ENCODE measurements around the gene C1orf159. TPM values are rescaled to one million over a fixed set of nuclear protein-coding genes. Genes with fewer than 3 reads are reported as not detected.

The C1orf159 gene
- polyA plus RNA-seq, 4 donors: 9.2 to 19.0 (median 12.6) TPM

DNA sequence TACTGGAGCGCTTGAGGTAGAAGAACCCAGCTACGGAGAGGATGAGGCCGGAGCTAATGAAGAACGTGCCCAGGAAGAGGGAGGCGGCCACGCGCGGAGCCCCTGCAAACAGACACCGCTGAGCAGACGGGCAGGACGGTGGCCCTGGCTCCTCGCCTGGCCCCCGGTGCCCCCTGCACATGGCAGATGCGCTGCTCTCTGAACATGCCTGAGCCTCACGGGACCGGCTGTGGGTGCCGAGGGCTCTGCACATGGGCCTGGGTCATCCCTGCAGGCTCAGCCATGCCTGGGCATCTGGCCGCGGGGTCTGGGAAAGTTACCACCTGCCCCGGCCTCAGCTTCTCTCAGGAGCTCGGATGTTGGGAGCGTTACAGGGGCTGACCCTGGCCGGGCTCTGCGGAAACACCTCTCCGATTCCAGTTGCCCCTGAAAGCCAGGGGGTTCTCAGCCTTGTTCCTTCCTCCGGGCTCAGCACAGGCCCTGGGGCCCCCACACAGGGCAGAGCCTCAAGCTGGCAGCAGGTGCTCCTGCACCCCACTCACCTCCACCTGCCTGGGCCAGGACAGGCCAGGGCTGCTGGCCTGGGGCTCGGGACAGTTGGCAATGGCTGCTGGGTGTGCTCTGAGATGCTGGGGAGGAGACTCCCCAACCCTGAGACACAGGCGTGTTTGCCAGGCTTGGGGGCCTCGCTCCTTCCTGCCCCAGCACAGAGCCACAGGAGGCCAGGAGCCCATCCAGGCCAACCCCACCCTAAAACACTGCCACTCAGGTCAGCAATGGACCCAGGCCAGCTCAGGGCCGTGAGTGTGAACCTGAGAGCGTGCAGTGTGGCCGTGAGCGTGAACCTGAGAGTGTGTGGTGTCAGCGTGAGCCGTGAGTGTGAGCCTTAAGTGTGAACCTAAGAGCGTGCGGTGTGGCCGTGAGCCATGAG, 29.7 kb downstream of the C1orf159 start:
- H3K4me1 ChIP-seq (ENCODE audit: control insufficient read depth in 3 of 3, insufficient read depth in 2 of 3, low read depth in 1 of 3, low read length in 2 of 3): no peaks in the 10 kb centered on the region
- H3K27me3 ChIP-seq (ENCODE audit: control insufficient read depth in 3 of 3, insufficient read depth in 3 of 3, low read length in 3 of 3): no peaks in the 10 kb centered on the region
- DNase-seq (no peak), FAIRE-seq (no peak)
- WGBS, 3 donors: 93 to 95% (median 94%) methylated on average over 38 of the region's 38 CpGs
- H3K27ac ChIP-seq (ENCODE audit: low read depth in 1 of 3, low read length in 2 of 3): no peak overlapping the region
- H3K4me3 ChIP-seq (ENCODE audit: low read depth in 1 of 3, low read length in 3 of 3): no peak overlapping the region
- no peaks in the 10 kb centered on the region for H3K9me3 ChIP-seq (ENCODE audit: control insufficient read depth in 2 of 2, insufficient read depth in 1 of 2, low read depth in 1 of 2, low read length in 1 of 2)
- peaks cover 0 to 59% (median 3%) of the 10 kb centered on the region in 3 donors for H3K36me3 ChIP-seq (ENCODE audit: control insufficient read depth in 3 of 3, insufficient read depth in 2 of 3, low read depth in 1 of 3, low read length in 3 of 3)

DNA sequence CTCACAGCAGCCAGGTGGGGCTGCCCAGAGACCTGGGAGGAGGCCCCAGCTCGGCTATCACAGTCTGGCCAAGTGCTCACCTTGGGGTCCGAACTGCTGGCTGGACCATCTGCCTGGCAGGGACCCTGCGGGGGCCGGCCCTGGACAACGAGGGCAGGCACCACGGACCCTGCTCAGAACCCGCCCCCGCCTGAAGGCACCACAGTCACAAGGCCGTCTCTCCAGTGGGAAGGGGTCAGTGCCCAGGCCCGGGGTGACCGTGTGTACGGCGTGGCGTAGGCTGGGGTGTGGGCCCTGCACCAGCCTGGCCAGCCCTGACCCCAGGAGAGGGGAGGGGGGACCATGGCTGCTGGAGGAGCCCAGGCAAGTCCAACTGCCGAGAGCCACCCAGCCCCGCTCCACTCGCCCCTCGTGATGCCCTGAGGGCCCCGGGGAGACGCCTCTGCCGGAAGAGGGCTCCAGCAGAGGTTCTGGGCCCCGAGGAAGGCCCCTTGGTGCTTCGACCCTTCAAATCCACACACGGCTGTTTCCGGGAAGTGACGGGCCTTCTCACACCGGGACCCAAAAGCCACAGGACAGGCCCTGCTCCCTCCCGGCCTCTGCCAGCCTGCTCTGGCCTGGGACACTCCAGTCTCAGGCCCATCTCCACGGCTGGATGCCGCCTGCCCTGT, 30.6 kb downstream of the C1orf159 start:
- Histone ChIP-seq H3K4me1 (ENCODE audit: control insufficient read depth in 3 of 3, insufficient read depth in 2 of 3, low read depth in 1 of 3, low read length in 2 of 3) (peaks cover 0 to 2% (median 0%) of the 10 kb centered on the region in 3 donors), H3K9me3 (ENCODE audit: control insufficient read depth in 2 of 2, insufficient read depth in 1 of 2, low read depth in 1 of 2, low read length in 1 of 2) (no peaks in the 10 kb centered on the region), H3K27me3 (ENCODE audit: control insufficient read depth in 3 of 3, insufficient read depth in 3 of 3, low read length in 3 of 3) (peaks cover 0 to under 1% (median 0%) of the 10 kb centered on the region in 3 donors), H3K4me3 (ENCODE audit: low read depth in 1 of 3, low read length in 3 of 3) (no peak overlapping the region), H3K36me3 (ENCODE audit: control insufficient read depth in 3 of 3, insufficient read depth in 2 of 3, low read depth in 1 of 3, low read length in 3 of 3) (peaks cover 0 to 51% (median 3%) of the 10 kb centered on the region in 3 donors), H3K27ac (ENCODE audit: low read depth in 1 of 3, low read length in 2 of 3) (no peak overlapping the region)
- DNase-seq (no peak), FAIRE-seq (no peak)
- 90 to 93% (median 91%) methylated on average over 23 to 30 of the region's 30 CpGs for WGBS, 3 donors

DNA sequence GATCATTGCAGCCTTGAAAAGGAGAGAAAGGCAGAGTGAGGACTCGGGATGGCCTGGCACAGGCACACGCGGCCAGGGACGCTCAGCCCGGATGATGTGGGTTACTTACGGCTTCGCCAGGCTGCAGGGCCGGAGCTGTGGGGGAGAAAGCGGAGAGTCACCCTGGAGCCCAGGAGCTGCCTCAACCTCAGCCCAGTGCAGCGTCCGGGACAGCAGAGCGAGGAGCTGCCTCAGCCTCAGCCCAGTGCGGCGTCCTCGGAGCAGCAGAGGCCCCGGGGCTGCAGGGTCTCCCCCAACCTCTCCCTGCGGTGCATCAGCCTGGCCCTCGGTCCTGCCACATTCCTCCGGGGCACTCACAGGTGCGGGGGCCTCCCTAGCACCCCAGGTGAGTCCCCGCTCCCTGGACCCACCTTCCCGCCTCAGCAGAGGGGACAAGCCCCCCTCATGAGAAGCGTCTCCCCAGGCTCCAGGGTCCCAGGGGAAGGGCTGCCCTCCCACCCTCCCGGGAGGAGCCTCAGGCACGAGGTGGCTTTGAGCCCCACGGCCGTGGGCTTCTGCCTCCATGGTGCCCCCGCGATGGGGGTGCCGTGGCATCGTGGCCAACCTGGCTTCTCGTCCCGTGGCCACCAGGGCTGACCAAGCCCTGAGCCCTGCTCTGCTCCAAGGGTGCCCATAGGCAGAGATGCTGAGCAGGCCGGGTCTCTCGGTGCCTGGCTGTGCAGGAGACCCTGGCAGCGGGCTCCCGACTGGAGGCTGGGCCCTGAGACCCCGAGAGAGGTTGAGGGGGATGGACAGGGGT, 31.3 kb downstream of the C1orf159 start:
- FAIRE-seq: no peak
- H3K27me3 ChIP-seq (ENCODE audit: control insufficient read depth in 3 of 3, insufficient read depth in 3 of 3, low read length in 3 of 3): peaks cover 0 to 7% (median 0%) of the 10 kb centered on the region in 3 donors
- H3K27ac ChIP-seq (ENCODE audit: low read depth in 1 of 3, low read length in 2 of 3): no peak overlapping the region
- no peaks in the 10 kb centered on the region for H3K9me3 ChIP-seq (ENCODE audit: control insufficient read depth in 2 of 2, insufficient read depth in 1 of 2, low read depth in 1 of 2, low read length in 1 of 2)
- no peak for DNase-seq
- 92 to 94% (median 93%) methylated on average over 28 to 38 of the region's 38 CpGs for WGBS, 3 donors
- H3K4me3 ChIP-seq (ENCODE audit: low read depth in 1 of 3, low read length in 3 of 3): no peak overlapping the region
- H3K36me3 ChIP-seq (ENCODE audit: control insufficient read depth in 3 of 3, insufficient read depth in 2 of 3, low read depth in 1 of 3, low read length in 3 of 3): peaks cover 0 to 48% (median 3%) of the 10 kb centered on the region in 3 donors
- H3K4me1 ChIP-seq (ENCODE audit: control insufficient read depth in 3 of 3, insufficient read depth in 2 of 3, low read depth in 1 of 3, low read length in 2 of 3): peaks cover 0 to 9% (median under 1%) of the 10 kb centered on the region in 3 donors

DNA sequence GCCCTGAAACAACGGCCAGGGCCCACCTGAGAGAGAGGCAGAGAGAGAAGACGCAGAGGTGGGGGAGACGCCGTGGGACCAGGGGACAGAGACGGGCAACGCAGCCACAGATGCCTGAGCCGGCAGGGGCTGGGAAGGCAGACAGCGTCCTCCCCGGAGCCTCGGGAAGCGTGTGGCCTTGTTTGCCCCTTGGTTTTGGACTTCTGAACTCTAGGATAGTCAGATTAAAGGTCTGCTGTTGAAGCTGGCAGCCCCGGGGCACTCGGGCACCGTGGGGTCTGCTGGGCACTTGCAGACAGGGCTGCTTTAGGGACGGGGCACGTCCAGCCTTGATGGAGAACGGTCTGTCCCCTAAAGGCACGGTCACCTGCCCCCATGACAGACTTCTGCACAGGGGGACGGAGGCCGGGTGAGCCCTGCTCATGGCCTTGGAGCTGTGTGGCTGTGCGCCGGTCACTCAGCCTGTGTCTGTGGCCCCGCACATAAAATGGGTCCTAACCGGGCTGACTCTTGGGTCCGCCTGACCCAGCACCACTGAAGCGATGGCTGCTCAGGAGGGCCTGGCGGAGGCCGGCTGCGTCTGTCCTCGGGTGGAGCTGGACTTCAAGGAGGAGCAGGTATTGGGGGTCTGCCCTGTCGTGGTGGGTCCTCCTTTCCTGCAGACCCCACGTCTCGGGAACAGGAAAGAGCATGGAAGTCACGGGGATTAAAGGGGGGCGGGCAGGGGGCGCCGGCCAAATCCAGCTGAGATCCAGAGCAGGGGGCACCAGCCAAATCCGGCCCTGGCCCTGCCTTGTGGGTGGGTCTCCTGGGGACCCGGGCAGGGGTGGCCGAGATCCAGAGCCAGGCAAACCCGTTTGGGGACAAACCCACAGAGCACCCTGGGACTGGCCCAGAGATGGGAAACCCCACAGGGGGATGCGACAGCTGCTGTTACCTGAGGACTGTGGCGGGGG, 32.2 kb downstream of the C1orf159 start:
- no peak for FAIRE-seq
- Histone ChIP-seq H3K27me3 (ENCODE audit: control insufficient read depth in 3 of 3, insufficient read depth in 3 of 3, low read length in 3 of 3) (peaks cover 0 to 11% (median 0%) of the 10 kb centered on the region in 3 donors), H3K27ac (ENCODE audit: low read depth in 1 of 3, low read length in 2 of 3) (no peak overlapping the region), H3K4me3 (ENCODE audit: low read depth in 1 of 3, low read length in 3 of 3) (no peak overlapping the region), H3K4me1 (ENCODE audit: control insufficient read depth in 3 of 3, insufficient read depth in 2 of 3, low read depth in 1 of 3, low read length in 2 of 3) (peaks cover 0 to 13% (median 3%) of the 10 kb centered on the region in 3 donors), H3K9me3 (ENCODE audit: control insufficient read depth in 2 of 2, insufficient read depth in 1 of 2, low read depth in 1 of 2, low read length in 1 of 2) (no peaks in the 10 kb centered on the region), H3K36me3 (ENCODE audit: control insufficient read depth in 3 of 3, insufficient read depth in 2 of 3, low read depth in 1 of 3, low read length in 3 of 3) (peaks cover 0 to 48% (median 3%) of the 10 kb centered on the region in 3 donors)
- no peak for DNase-seq
- WGBS, 3 donors: 89 to 90% (median 89%) methylated on average over 40 to 43 of the region's 43 CpGs

DNA sequence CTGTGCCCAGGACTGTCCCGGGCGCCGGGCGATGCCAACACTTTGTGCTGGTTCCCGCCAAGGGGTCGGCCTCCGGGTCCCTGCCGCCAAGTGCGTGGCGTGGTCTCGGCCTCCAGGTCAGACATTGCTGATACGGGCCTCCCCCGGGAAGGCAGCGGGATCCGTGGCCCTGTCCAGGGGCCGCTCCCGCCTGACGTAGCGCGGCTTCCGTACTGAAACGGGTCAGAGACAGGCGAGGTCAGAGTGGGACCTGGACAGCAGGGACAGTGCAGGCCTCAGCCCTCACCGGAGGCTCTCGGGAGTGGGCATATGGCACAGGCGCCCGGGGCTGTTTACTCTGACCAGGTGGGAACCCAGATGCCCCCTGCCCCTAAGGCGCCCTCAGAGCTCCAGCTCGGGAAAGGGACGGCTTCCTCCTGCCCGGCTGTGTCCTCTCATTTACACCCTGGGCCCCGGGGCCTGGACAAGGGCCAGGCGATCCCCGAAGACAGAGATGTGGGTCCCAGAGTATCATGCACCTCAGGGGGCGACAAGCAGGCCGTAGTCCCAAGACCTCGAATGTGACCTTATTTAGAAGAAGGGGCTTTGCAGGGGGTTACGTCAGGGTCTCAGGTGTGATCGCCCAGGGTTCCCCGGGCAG, 33.0 kb downstream of the C1orf159 start:
- Histone ChIP-seq H3K36me3 (ENCODE audit: control insufficient read depth in 3 of 3, insufficient read depth in 2 of 3, low read depth in 1 of 3, low read length in 3 of 3) (peaks cover 0 to 48% (median 3%) of the 10 kb centered on the region in 3 donors), H3K4me1 (ENCODE audit: control insufficient read depth in 3 of 3, insufficient read depth in 2 of 3, low read depth in 1 of 3, low read length in 2 of 3) (peaks cover 0 to 13% (median 3%) of the 10 kb centered on the region in 3 donors), H3K27ac (ENCODE audit: low read depth in 1 of 3, low read length in 2 of 3) (no peak overlapping the region), H3K9me3 (ENCODE audit: control insufficient read depth in 2 of 2, insufficient read depth in 1 of 2, low read depth in 1 of 2, low read length in 1 of 2) (no peaks in the 10 kb centered on the region), H3K27me3 (ENCODE audit: control insufficient read depth in 3 of 3, insufficient read depth in 3 of 3, low read length in 3 of 3) (peaks cover 0 to 11% (median 0%) of the 10 kb centered on the region in 3 donors), H3K4me3 (ENCODE audit: low read depth in 1 of 3, low read length in 3 of 3) (no peak overlapping the region)
- FAIRE-seq (no peak), DNase-seq (no peak)
- 91 to 94% (median 92%) methylated on average over 37 to 40 of the region's 40 CpGs for WGBS, 3 donors

DNA sequence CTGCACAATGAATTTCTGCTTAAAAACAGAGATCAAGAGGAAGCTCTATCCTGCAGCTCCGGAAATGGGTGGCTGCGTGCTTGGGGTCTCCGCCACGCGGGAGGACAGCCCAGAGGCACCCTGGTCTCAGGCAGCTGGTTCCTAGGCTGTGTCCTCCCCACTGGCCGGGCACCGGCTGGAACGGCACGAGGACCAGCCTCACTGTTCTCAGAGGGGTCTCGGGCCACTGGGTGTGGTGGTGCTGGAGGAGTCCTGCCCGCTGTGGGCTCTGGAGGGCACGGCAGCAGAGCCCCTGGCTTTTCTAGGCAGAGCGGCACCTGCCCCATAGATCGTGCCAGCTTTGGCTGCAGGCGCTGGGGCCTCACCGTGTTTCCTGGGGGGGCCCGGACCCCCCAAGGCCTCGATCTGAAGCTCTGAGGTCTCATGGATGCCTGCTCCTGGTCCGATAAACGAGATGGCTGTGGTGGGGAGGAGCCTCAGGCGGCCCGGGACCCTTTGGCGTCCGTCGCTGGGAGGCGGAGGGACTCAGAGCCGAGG, 33.6 kb downstream of the C1orf159 start:
- Histone ChIP-seq H3K27ac (ENCODE audit: low read depth in 1 of 3, low read length in 2 of 3) (no peak overlapping the region), H3K36me3 (ENCODE audit: control insufficient read depth in 3 of 3, insufficient read depth in 2 of 3, low read depth in 1 of 3, low read length in 3 of 3) (peaks cover 0 to 46% (median 3%) of the 10 kb centered on the region in 3 donors), H3K9me3 (ENCODE audit: control insufficient read depth in 2 of 2, insufficient read depth in 1 of 2, low read depth in 1 of 2, low read length in 1 of 2) (no peaks in the 10 kb centered on the region), H3K27me3 (ENCODE audit: control insufficient read depth in 3 of 3, insufficient read depth in 3 of 3, low read length in 3 of 3) (peaks cover 0 to 11% (median 0%) of the 10 kb centered on the region in 3 donors), H3K4me1 (ENCODE audit: control insufficient read depth in 3 of 3, insufficient read depth in 2 of 3, low read depth in 1 of 3, low read length in 2 of 3) (peaks cover 0 to 13% (median 3%) of the 10 kb centered on the region in 3 donors), H3K4me3 (ENCODE audit: low read depth in 1 of 3, low read length in 3 of 3) (no peak overlapping the region)
- no peak for DNase-seq
- no peak for FAIRE-seq
- 92 to 95% (median 92%) methylated on average over 27 of the region's 27 CpGs for WGBS, 3 donors
